IPS DF 4.7 (cell line): Measurements from ENCODE around the gene SND1.
"Not testable (repeated sequence)": the region's sequence is repeated elsewhere in the genome, so short reads cannot be mapped to it uniquely, and the experiment has no call there.

ENCODE experiments used
- DNase-seq: peaks from one replicate; pipeline ENCODE4 v3.0.0-alpha.2; 2013; ENCODE audit warnings: low spot score; ENCODE audit errors: extremely low read depth

SND1 gene

DNA sequence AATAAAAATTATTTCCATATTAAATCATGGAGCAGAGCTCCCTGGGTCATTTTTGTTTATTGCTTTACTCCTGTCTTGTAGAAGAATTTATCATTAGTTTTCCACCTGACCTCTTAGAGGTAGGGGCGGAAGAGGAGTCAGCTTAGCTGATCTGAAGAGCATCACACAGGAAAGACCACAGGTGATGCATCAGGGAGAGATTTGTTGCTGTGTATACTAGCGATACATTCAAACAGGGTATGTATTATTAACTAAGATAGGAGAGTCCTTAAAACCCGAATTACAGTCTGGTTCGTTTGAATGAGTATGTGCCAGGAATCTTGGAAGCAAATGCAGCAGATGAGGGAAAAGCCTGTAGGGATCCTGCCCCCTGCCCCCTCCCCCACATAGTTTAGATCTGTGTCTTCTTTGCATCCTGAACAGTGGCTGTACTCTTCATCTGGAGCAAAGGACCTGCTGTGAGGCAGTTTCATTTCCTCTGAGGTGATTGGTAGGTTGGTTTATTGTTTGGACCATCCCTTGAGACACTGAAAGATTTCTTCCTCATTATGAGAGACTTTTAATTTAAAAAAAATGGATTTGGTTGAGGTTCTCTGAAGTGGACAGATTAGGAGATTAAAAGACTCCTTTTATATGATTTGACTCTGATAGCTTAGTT is 177.0 kb downstream of the SND1 start:
- DNase-seq = no peak

DNA sequence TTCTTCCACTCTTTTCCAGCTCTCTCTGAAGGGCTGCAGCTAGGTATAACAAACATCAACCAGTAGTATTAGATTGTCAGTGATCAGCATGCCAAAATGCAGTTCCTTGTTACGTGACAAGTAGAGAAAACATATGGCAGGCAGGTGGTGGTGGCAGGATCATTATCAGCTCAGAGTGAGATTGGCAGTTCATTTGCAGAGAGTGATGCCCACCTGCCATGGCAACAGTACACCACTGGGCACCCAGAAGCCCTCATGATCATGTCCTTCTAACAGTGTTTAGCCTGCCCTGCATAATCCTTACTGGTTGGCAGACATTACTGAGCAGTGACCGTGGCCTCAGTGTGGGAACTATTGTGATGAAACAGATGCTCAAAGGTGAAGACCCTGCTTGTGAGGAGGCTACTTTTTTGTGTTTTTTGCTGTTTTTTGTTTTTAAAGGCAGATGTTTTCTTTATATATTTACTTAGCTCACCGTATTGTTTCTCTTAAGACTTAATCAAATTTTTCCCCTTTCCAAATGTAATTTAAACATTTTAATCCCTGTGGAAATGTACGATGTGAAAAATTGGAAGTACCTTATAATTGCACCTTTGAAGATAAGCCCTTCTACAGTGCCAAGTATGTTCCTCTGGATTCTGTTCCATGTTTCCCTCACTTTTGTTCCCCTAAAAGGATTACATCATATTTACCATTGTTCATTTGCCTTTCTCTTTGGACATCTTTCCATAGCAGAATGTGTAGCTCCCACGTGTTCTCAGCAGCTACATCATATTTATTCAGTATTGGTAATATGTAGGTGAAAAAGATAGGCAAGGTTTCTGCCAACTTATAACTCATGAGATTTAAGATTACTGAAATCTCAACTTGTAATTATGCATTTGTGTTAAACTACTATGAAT is 179.6 kb downstream of the SND1 start:
- DNase-seq = no peak

GRCh38 chr7:127832592-127832991 is 180.6 kb downstream of the SND1 start:
- no peak for DNase-seq

GRCh38 chr7:127833641-127834040 is 181.6 kb downstream of the SND1 start:
- DNase-seq = no peak

- DNase-seq = no peak
Measured at GRCh38 chr7:127835679-127836078, 183.7 kb downstream of the SND1 start.

- not testable (repeated sequence) for DNase-seq
Measured at GRCh38 chr7:127837816-127838410, 185.9 kb downstream of the SND1 start.

GRCh38 chr7:127838816-127839415 is 186.9 kb downstream of the SND1 start:
- no peak for DNase-seq

GRCh38 chr7:127840226-127840951 is 188.4 kb downstream of the SND1 start:
- DNase-seq = no peak

DNA sequence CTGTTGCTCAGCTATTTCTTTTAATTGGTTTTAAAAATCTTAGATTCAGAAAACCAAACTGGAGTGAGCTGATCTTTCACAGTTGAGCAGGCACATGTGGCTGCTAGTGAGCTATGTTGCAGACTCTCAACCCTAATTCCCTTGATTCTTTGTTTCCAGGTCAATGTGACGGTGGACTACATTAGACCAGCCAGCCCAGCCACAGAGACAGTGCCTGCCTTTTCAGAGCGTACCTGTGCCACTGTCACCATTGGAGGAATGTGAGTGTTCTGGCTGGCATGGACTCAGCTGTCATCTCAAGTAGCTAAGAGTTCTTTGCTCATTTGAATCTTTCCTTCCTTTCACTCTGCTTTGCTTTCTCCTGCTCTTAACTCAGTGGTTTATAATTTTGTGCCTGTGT is 192.2 kb downstream of the SND1 start:
- DNase-seq = no peak

GRCh38 chr7:127844707-127845331 is 192.8 kb downstream of the SND1 start:
- DNase-seq = no peak

GRCh38 chr7:127845522-127846214 is 193.7 kb downstream of the SND1 start:
- DNase-seq = no peak

DNA sequence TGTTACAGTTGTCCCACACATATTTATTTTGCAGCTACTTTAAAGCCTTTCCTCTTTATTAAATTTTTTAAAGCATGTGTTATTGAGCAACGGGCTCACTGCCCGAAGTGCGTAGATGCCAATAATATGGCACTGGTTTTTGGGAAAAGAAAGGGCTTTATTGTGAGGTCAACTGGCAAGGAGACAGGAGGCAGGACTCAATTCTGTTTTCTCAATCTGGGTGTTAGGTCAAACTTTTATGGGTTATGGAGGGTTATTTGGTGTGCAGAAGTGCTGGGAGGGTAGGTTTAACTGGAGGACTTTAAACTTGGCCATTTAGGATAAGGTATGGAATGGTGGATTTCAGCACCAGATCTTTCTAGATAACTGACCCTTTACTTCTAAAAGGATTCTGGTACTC is 195.6 kb downstream of the SND1 start:
- no peak for DNase-seq

DNA sequence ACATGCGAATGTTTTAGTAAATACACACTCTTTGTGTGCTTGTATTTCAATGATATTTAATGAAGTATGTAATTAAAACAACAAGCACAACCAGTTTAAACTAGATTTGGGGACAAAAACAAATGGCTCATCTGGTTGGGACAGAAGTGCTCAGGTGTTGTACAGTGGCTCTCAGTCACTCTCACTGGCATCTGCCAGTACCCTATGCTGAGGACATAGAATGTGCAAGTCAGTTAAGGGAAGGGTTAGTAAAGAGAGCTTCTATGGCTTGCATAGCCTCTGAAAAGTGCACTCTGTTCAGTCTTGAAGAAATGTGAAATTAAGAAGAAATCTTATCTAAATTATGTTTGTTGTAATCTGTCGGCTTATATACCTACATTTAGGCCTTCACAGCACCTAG is 196.2 kb downstream of the SND1 start:
- DNase-seq = no peak

GRCh38 chr7:127850195-127850594 is 198.2 kb downstream of the SND1 start:
- no peak for DNase-seq

DNA sequence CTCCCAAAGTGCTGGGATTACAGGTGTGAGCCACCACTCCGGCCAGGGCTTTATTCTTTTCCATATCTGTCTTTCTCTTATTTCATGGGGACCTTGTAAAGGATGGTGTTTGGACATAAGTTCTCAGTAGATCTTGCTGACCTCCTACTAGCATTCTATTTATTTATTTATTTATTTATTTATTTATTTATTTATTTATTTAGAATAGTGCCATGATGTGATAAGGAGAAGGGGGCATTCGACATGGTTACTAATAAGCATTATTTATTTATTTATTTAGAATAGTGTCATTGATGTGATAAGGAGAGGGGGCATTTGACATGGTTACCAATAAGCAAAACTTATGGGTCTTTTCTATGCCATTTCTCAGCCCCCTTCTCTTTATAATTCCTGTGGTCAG is 202.4 kb downstream of the SND1 start:
- DNase-seq = no peak

DNA sequence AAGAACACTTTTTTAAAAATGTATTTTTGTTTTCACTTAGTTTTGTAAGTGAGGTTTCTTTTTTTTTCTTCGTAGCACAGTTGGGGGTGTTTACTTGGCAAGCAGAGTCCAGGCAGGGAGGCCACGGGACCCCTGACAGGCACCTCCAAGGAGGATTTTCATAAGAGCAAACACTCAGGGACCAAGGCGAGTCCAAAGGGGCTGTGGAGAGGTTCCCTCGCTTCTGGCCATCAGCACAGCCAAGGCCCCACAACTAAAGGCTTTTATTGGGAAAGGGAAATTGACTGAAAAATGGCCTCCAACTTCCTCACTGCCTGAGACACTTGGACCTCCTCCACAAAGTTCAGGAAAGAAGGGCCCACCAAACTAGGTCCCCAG is 205.5 kb downstream of the SND1 start:
- no peak for DNase-seq

DNA sequence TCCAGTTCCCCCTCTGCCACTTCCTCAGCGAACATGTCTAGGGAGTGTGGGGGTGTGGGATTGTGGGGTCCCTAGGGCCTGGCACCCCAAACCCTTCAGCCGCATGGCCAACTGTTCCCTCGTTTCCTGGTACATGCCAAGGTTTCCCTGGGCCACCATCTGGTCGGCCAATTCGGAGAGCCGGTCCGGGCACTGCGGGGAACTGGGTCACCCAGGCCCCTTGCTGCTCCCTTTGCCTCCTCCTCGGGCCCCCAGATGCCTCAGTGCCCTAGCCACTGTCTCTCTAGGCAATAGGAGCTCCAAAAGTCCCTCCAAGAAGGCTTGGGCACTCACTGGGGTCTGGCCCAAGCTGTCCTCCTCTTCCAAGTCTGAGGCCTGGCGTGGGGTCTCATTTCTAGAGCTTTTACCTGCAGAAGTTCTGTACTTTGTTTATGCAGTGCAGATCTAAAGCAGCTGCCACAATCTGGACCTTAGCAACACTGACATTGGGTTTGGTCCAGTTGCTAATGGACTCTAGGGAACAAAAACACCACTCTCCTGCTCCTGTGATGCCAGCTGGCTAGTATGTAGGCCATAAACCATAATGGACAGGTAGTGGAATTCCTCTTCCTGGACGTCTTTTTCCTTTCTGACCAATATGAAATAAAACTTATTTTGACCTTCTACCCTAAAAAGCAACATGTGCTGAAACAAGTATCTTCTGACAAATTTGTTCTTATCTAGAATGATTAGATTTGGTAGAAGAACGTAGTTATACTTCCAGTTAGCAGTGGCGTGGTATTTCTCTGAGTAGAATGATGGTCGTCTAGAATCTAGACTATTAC is 206.3 kb downstream of the SND1 start:
- no peak for DNase-seq

DNA sequence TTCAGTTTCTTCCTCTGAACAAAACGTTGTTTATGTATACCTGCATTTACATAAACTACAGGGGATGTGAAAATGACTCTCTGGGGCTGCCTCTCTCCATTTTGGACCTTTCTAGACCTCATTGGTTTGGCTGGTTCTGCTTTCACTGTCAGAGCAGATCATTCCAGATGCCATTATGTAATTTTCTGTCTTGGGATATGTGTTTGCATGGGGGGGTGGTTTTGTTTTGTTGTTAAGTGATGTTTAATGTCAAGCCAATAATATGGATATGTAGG is 206.9 kb downstream of the SND1 start:
- DNase-seq = no peak

DNA sequence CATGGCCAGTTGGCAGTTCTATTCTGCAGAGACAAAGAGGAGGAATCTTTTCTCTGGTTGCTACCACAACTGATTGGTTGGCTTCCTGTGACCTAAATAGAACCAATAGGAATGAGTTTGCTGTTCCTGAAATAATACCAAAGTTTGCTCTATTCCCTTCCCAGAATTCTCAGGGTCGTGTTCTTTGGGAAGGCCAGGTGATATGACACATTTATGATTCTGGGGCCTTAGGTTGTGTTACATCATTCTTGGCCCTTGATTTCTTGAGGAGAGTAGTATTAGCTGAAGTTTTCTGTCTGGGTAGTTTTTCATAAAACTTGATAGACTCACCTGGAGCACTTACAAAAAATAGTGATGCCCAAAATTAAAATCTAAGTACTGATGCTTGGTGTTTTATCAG is 207.3 kb downstream of the SND1 start:
- no peak for DNase-seq

DNA sequence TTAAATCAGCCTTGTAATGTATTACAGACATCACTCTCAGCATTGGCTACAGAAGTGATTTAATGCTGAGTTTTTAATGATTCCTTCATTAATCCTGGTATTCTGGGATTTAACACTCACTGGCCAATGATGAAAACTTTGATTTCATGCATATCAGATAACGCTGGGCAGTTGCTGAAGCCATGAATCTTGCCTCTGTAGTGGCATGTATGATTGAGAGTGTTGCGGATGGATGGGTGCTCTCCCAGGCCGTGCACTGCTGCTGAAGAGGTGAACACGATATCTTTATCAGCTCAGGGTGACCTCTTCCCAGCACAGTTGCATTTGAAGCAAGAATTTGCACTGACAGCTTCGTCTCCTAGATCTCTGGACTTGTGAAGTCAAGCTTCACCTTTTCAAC is 210.5 kb downstream of the SND1 start:
- DNase-seq = no peak
